GM12873 (cell line): ENCODE results near the gene NPC1.

Experiments used
- CTCF ChIP-seq: IDR thresholded peaks from 2 replicates; pipeline ENCODE4 v1.5.1; 2012; ENCODE audit warnings: low read depth, mild to moderate bottlenecking, moderate library complexity, low read length, control low read depth; ENCODE audit not compliant: insufficient read depth; ENCODE audit errors: missing control alignments

The NPC1 gene

GRCh38 chr18:23572570-23572969, 13.7 kb downstream of the NPC1 start:
- TF ChIP-seq CTCF: no peak

GRCh38 chr18:23572012-23572411, 14.3 kb downstream of the NPC1 start:
- TF ChIP-seq CTCF: no peak

- TF ChIP-seq CTCF: no peak
Measured at GRCh38 chr18:23570912-23571504, 15.3 kb downstream of the NPC1 start.

GRCh38 chr18:23569299-23570063, 16.8 kb downstream of the NPC1 start:
- TF ChIP-seq CTCF: no peak

- TF ChIP-seq CTCF: no peak
Measured at GRCh38 chr18:23568281-23569138, 17.8 kb downstream of the NPC1 start.

GRCh38 chr18:23567671-23568070, 18.6 kb downstream of the NPC1 start:
- TF ChIP-seq CTCF: no peak
